ENCODE measurements around the gene GPR150.

Gene GPR150

GRCh38 chr5:95595289-95595931 is 24.5 kb upstream of the GPR150 start:
- TF ChIP-seq CTCF (IDR thresholded peaks at IDR 0.05; ENCODE audit: unreplicated experiment in 3 of 3) = no peak
- no peaks in the 10 kb centered on the region for H3K27me3 Mint-ChIP-seq (ENCODE audit: low read depth)
- no peaks in the 10 kb centered on the region for H3K9me3 Mint-ChIP-seq
- no peaks in the 10 kb centered on the region for H3K4me1 Mint-ChIP-seq
- no peak overlapping the region for H3K27ac Mint-ChIP-seq
- H3K36me3 Mint-ChIP-seq (ENCODE audit: low read depth) = peaks cover 14% of the 10 kb centered on the region
- no peak overlapping the region for H3K4me3 Mint-ChIP-seq

GRCh38 chr5:95599252-95599651 is 20.6 kb upstream of the GPR150 start:
- Mint-ChIP-seq H3K4me1 (no peaks in the 10 kb centered on the region), H3K27me3 (ENCODE audit: low read depth) (no peaks in the 10 kb centered on the region), H3K9me3 (no peaks in the 10 kb centered on the region), H3K36me3 (ENCODE audit: low read depth) (peaks cover 23% of the 10 kb centered on the region), H3K27ac (no peak overlapping the region), H3K4me3 (no peak overlapping the region)
- TF ChIP-seq CTCF (IDR thresholded peaks at IDR 0.05; ENCODE audit: unreplicated experiment in 3 of 3) = no peak

GRCh38 chr5:95600557-95600956 is 19.3 kb upstream of the GPR150 start:
- Mint-ChIP-seq H3K36me3 (ENCODE audit: low read depth) (peaks cover 26% of the 10 kb centered on the region), H3K9me3 (no peaks in the 10 kb centered on the region), H3K27me3 (ENCODE audit: low read depth) (no peaks in the 10 kb centered on the region), H3K4me1 (no peaks in the 10 kb centered on the region), H3K27ac (no peak overlapping the region), H3K4me3 (no peak overlapping the region)
- no peak for TF ChIP-seq CTCF (IDR thresholded peaks at IDR 0.05; ENCODE audit: unreplicated experiment in 3 of 3)

- Mint-ChIP-seq H3K9me3 (no peaks in the 10 kb centered on the region), H3K4me1 (no peaks in the 10 kb centered on the region), H3K27ac (no peak overlapping the region), H3K27me3 (ENCODE audit: low read depth) (no peaks in the 10 kb centered on the region), H3K36me3 (ENCODE audit: low read depth) (peaks cover 16% of the 10 kb centered on the region), H3K4me3 (no peak overlapping the region)
- TF ChIP-seq CTCF (IDR thresholded peaks at IDR 0.05; ENCODE audit: unreplicated experiment in 3 of 3) = no peak
Observed at GRCh38 chr5:95605786-95606185, 14.1 kb upstream of the GPR150 start.

GRCh38 chr5:95606419-95606818 is 13.5 kb upstream of the GPR150 start:
- H3K36me3 Mint-ChIP-seq (ENCODE audit: low read depth) = peaks cover 11% of the 10 kb centered on the region
- H3K4me1 Mint-ChIP-seq = no peaks in the 10 kb centered on the region
- no peak overlapping the region for H3K4me3 Mint-ChIP-seq
- no peak for TF ChIP-seq CTCF (IDR thresholded peaks at IDR 0.05; ENCODE audit: unreplicated experiment in 3 of 3)
- H3K9me3 Mint-ChIP-seq = no peaks in the 10 kb centered on the region
- H3K27me3 Mint-ChIP-seq (ENCODE audit: low read depth) = no peaks in the 10 kb centered on the region
- H3K27ac Mint-ChIP-seq = no peak overlapping the region

- H3K36me3 Mint-ChIP-seq (ENCODE audit: low read depth) = peaks cover 6% of the 10 kb centered on the region
- peaks cover 15% of the 10 kb centered on the region for H3K9me3 Mint-ChIP-seq
- no peaks in the 10 kb centered on the region for H3K4me1 Mint-ChIP-seq
- H3K27me3 Mint-ChIP-seq (ENCODE audit: low read depth) = peaks cover 3% of the 10 kb centered on the region
- H3K27ac Mint-ChIP-seq = no peak overlapping the region
- no peak overlapping the region for H3K4me3 Mint-ChIP-seq
- TF ChIP-seq CTCF (IDR thresholded peaks at IDR 0.05; ENCODE audit: unreplicated experiment in 3 of 3) = no peak
Observed at GRCh38 chr5:95609711-95610110, 10.2 kb upstream of the GPR150 start.

Data from nephron (organoid).